Endothelial cell of umbilical vein (primary cell): ENCODE data around the gene C10orf67. TPM values are rescaled to one million over a fixed set of nuclear protein-coding genes. Genes with fewer than 3 reads are reported as not detected.

Experiments
- BruUV-seq: library from RNA; stranded (reverse); fragments of 400-500 nt; replicated peaks from 2 replicates; lab custom pipeline; 2021; lab: Mats Ljungman, UMichigan
- CTCF ChIA-PET: fragments of 300-600, 350-600 bp; sonication (Branson Sonifier 250); formaldehyde crosslinking; loops from one replicate; lab custom pipeline; 2021; ENCODE audit warnings: antibody characterized with exemption, inconsistent platforms; lab: Charles Lee
- POLR2A ChIA-PET: fragments of 300-600, 350-600 bp; sonication (Branson Sonifier 250); formaldehyde crosslinking; loops from one replicate; lab custom pipeline; 2021; ENCODE audit warnings: antibody characterized with exemption, inconsistent platforms; lab: Charles Lee
- DNase-seq: peaks from one replicate; pipeline ENCODE4 v3.0.0-alpha.2; 2011; ENCODE audit warnings: low read depth, low spot score
- FAIRE-seq: peaks from 2 replicates; lab custom pipeline; 2011; peaks lifted over from hg19 to GRCh38; lab: Jason Lieb, UNC
- H2AFZ ChIP-seq: 2 replicates; pipeline ENCODE4 v1.6.0; 2012; ENCODE audit warnings: low read depth, low read length, control low read depth, inconsistent platforms
- H3K27ac ChIP-seq: 2 replicates; pipeline ENCODE4 v1.5.1; 2011; ENCODE audit warnings: low read depth, mild to moderate bottlenecking, control low read depth, low read length, moderate library complexity; ENCODE audit not compliant: insufficient read depth
- H3K27me3 ChIP-seq, 2 experiments: 2 replicates each; pipeline versions ENCODE4 v1.6.0 to v1.6.1; 2011; ENCODE audit warnings: low read length in 2 of 2, mixed read lengths in 1 of 2; ENCODE audit not compliant: control insufficient read depth in 2 of 2, insufficient read depth in 2 of 2
- H3K36me3 ChIP-seq, 2 experiments: 2 replicates in 1 of 2; 3 replicates in 1 of 2; pipeline ENCODE4 v1.5.1; 2011; ENCODE audit warnings: low read length in 2 of 2, mild to moderate bottlenecking in 1 of 2, moderate library complexity in 1 of 2; ENCODE audit not compliant: control insufficient read depth in 2 of 2, insufficient read depth in 2 of 2; ENCODE audit errors: extremely low read depth in 1 of 2
- H3K4me1 ChIP-seq: 3 replicates; pipeline ENCODE4 v1.5.1; 2011; ENCODE audit warnings: mild to moderate bottlenecking, low read length; ENCODE audit not compliant: control insufficient read depth, insufficient read depth; ENCODE audit errors: extremely low read depth
- H3K4me2 ChIP-seq: 2 replicates; pipeline ENCODE4 v1.6.1; 2011; ENCODE audit warnings: low read length, control low read depth, mixed read lengths; ENCODE audit not compliant: insufficient read depth
- H3K4me3 ChIP-seq, 3 experiments: fragments of 200-600 bp in 1 of 3; sonication (generic), shearing (Covaris generic) in 1 of 3; replicated peaks in 1 of 3; 2 replicates each; pipeline ENCODE4 v1.5.1; 2011 to 2016; ENCODE audit warnings: control low read depth in 3 of 3, low read length in 3 of 3, mild to moderate bottlenecking in 2 of 3, inconsistent platforms in 1 of 3, low read depth in 1 of 3, moderate library complexity in 1 of 3; ENCODE audit not compliant: insufficient read depth in 1 of 3
- H3K79me2 ChIP-seq: 2 replicates; pipeline ENCODE4 v1.6.0; 2012; ENCODE audit warnings: low read length, inconsistent platforms; ENCODE audit not compliant: control insufficient read depth, insufficient read depth
- H3K9ac ChIP-seq: replicated peaks from 2 replicates; pipeline ENCODE3; 2011; ENCODE audit warnings: low read length, control low read depth; ENCODE audit not compliant: insufficient read depth; ENCODE audit errors: extremely low read depth
- H3K9me1 ChIP-seq: replicated peaks from 3 replicates; pipeline ENCODE4 v1.6.0; 2011; ENCODE audit warnings: mild to moderate bottlenecking, low read length; ENCODE audit not compliant: control insufficient read depth, insufficient read depth; ENCODE audit errors: extremely low read depth
- H3K9me3 ChIP-seq: replicated peaks from 2 replicates; pipeline ENCODE4 v1.5.1; 2012; ENCODE audit warnings: low read length, inconsistent platforms; ENCODE audit not compliant: control insufficient read depth, insufficient read depth
- H4K20me1 ChIP-seq: replicated peaks from 2 replicates; pipeline ENCODE3; 2011; ENCODE audit warnings: mild to moderate bottlenecking, low read length; ENCODE audit not compliant: control insufficient read depth, insufficient read depth; ENCODE audit errors: extremely low read depth
- EZH2 ChIP-seq: IDR thresholded peaks from 2 replicates; pipeline ENCODE4 v1.6.1; 2012; ENCODE audit warnings: borderline replicate concordance, low read depth, mild to moderate bottlenecking, moderate library complexity, low read length, inconsistent platforms; ENCODE audit not compliant: severe bottlenecking
- GATA2 ChIP-seq: IDR thresholded peaks from 2 replicates; pipeline ENCODE4 v1.7.0; 2011; ENCODE audit warnings: low read depth, mild to moderate bottlenecking, moderate library complexity, mixed read lengths, low read length; ENCODE audit not compliant: insufficient read length, insufficient read depth
- JUN ChIP-seq: IDR thresholded peaks from 2 replicates; pipeline ENCODE4 v1.6.1; 2011; ENCODE audit warnings: borderline replicate concordance, low read depth; ENCODE audit not compliant: insufficient read length, insufficient read depth
- MYC ChIP-seq: IDR thresholded peaks from one replicate; pipeline ENCODE4 v1.6.1; 2011; ENCODE audit warnings: mild to moderate bottlenecking, low read depth, low read length
- POLR2A ChIP-seq: IDR thresholded peaks from 2 replicates; pipeline ENCODE4 v1.6.1; 2012; ENCODE audit warnings: low read depth, mild to moderate bottlenecking, control low read depth, low read length
- POLR2AphosphoS5 ChIP-seq: IDR thresholded peaks from 2 replicates; pipeline ENCODE4 v1.6.1; 2012; ENCODE audit warnings: low read depth, mild to moderate bottlenecking, control low read depth, low read length, moderate library complexity; ENCODE audit not compliant: insufficient read depth
- dilution Hi-C: fragments of 300-500 bp; cut with MboI; formaldehyde crosslinking; loops from one replicate; pipeline ENCODE4 v1.15.0; 2019; ENCODE audit warnings: low sequenced_read_pairs; ENCODE audit not compliant: extremely low pct_ligation_motif_present
- intact Hi-C: fragments of 100-400 bp; cut with micrococcal nuclease; formaldehyde crosslinking; loops from one replicate; pipeline ENCODE4 v1.10.0; 2022
- polyA plus RNA-seq, 4 experiments: library from polyadenylated mRNA; depleted of rRNA in 3 of 4; stranded (reverse) in 3 of 4; unstranded in 1 of 4; fragments of >200 nt; gene quantifications; 2 replicates each; pipeline versions ENCODE4 v1.2.1 to v1.2.3, GENCODE V29; 2011 to 2012; ENCODE audit warnings: missing spikeins in 1 of 4
- total RNA-seq: library from RNA; stranded (reverse); gene quantifications from 2 replicates; pipeline ENCODE4 v1.2.3, GENCODE V29; 2021
- TF ChIP-seq, protein P1 (sequence below), 2 donors: IDR thresholded peaks; 1 replicate in 1 of 2; 2 replicates in 1 of 2; pipeline ENCODE4 v1.5.1; 2011; ENCODE audit warnings: low read length in 2 of 2, mild to moderate bottlenecking in 2 of 2, moderate library complexity in 2 of 2, control low read depth in 1 of 2, inconsistent platforms in 1 of 2, low read depth in 1 of 2; ENCODE audit not compliant: insufficient read depth in 1 of 2; ENCODE audit errors: extremely low read depth in 1 of 2

C10orf67 gene
- total and polyA plus RNA-seq, 2 donors (not counting 3 experiments of a cell fraction or from before 2014, with no cell fraction given): not detected

DNA sequence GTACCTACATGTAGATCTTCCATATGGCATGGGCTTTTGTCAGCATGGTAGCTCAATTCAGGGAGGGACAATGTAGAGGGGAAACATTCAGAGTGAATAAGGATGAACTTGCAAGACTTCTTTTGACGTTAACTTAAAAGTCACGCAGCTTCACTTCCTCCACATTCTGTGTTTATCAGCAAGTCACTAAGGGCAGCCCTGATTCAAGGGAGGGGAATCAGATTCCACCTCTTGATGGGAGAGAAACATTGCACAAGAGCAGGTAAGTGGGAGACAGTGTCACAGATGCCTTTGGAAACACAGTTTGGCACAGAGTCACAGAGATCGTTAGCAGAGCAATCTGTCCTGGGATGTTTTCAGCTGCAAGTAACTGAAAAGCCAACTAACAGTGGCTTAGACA lies 26.2 kb downstream of the C10orf67 start:
- TF ChIP-seq POLR2AphosphoS5: no peak
- TF ChIP-seq GATA2: no peak
- TF ChIP-seq JUN: no peak
- no peak for TF ChIP-seq POLR2A
- TF ChIP-seq, protein P1, sequence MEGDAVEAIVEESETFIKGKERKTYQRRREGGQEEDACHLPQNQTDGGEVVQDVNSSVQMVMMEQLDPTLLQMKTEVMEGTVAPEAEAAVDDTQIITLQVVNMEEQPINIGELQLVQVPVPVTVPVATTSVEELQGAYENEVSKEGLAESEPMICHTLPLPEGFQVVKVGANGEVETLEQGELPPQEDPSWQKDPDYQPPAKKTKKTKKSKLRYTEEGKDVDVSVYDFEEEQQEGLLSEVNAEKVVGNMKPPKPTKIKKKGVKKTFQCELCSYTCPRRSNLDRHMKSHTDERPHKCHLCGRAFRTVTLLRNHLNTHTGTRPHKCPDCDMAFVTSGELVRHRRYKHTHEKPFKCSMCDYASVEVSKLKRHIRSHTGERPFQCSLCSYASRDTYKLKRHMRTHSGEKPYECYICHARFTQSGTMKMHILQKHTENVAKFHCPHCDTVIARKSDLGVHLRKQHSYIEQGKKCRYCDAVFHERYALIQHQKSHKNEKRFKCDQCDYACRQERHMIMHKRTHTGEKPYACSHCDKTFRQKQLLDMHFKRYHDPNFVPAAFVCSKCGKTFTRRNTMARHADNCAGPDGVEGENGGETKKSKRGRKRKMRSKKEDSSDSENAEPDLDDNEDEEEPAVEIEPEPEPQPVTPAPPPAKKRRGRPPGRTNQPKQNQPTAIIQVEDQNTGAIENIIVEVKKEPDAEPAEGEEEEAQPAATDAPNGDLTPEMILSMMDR (IDR thresholded peaks at IDR 0.05; ENCODE audit: extremely low read depth in 1 of 2, insufficient read depth in 1 of 2, low read depth in 1 of 2, low read length in 2 of 2): no peak
- no peak for TF ChIP-seq EZH2
- TF ChIP-seq MYC: no peak
- no peaks in the 10 kb centered on the region for H3K79me2 ChIP-seq
- no peak overlapping the region for H3K4me2 ChIP-seq
- no peak overlapping the region for H3K27ac ChIP-seq
- no peaks in the 10 kb centered on the region for H3K9me1 ChIP-seq
- ChIA-PET POLR2A (no interaction called here), CTCF (no interaction called here)
- no peaks in the 10 kb centered on the region for H3K36me3 ChIP-seq
- H2AFZ ChIP-seq: no peak overlapping the region
- dilution Hi-C loops (no loop called here), intact Hi-C loops (loop anchor here (10.0 kb wide), 1 partner anchor 676 kb away; no protein-coding TSS in a partner anchor)
- no peak overlapping the region for H3K4me3 ChIP-seq
- no peaks in the 10 kb centered on the region for H3K4me1 ChIP-seq
- no TSS peak for BruUV-seq
- H3K27me3 ChIP-seq: no peaks in the 10 kb centered on the region
- FAIRE-seq: no peak
- no peaks in the 10 kb centered on the region for H4K20me1 ChIP-seq
- DNase-seq: no peak
- no peak overlapping the region for H3K9ac ChIP-seq
- H3K9me3 ChIP-seq: no peaks in the 10 kb centered on the region
